GM12878 (cell line): ENCODE data around the gene FBXW7. TPM values are rescaled to one million over a fixed set of nuclear protein-coding genes. Genes with fewer than 3 reads are reported as not detected.
A peak's percentile ranks its signal among the peaks of the same experiment; 100 is the strongest.

Experiments
- ATAC-seq: fragments of 200-7000 bp; cut with Tn5 transposase; 3 replicates; pipeline ENCODE4 v1.9.1; 2020; ENCODE audit warnings: mild to moderate bottlenecking, moderate library complexity
- BruUV-seq: library from RNA; stranded (reverse); fragments of 400-500 nt; replicated peaks from 2 replicates; lab custom pipeline; 2021; lab: Mats Ljungman, UMichigan
- CTCF ChIA-PET: fragments of 300-600 bp; sonication (Branson Sonifier 250); formaldehyde crosslinking; extraction: SDS; loops from one replicate; lab custom pipeline; 2021; ENCODE audit warnings: inconsistent platforms; lab: Yijun Ruan, JAX
- POLR2A ChIA-PET: fragments of 350-600 bp; formaldehyde crosslinking; extraction: SDS; loops from one replicate; lab custom pipeline; 2021; ENCODE audit warnings: inconsistent platforms; lab: Charles Lee
- RAD21 ChIA-PET: fragments of 300-600 bp; sonication (Branson Sonifier 250); formaldehyde crosslinking; loops from one replicate; lab custom pipeline; 2023; ENCODE audit warnings: antibody characterized with exemption; ENCODE audit not compliant: unreplicated experiment; lab: Charles Lee
- SMC1A ChIA-PET: fragments of 300-600 bp; sonication (Branson Sonifier 250); formaldehyde crosslinking; loops from one replicate; lab custom pipeline; 2023; ENCODE audit not compliant: unreplicated experiment, uncharacterized antibody; lab: Charles Lee
- DNase-seq: peaks from one replicate; pipeline ENCODE4 v3.0.0-alpha.2; 2011; ENCODE audit warnings: low read depth, low spot score
- FAIRE-seq: peaks from 3 replicates; lab custom pipeline; 2011; peaks lifted over from hg19 to GRCh38; lab: Jason Lieb, UNC
- H2AFZ ChIP-seq: 2 replicates; pipeline ENCODE4 v1.6.0; 2011; ENCODE audit warnings: low read depth, low read length, control low read depth; ENCODE audit not compliant: control insufficient read depth
- H3K27ac ChIP-seq: 2 replicates; pipeline ENCODE4 v1.5.1; 2011; ENCODE audit warnings: control low read depth; ENCODE audit not compliant: control insufficient read depth, insufficient read depth
- H3K27me3 ChIP-seq, 2 experiments: replicated peaks in 1 of 2; 2 replicates each; pipeline versions ENCODE4 v1.6.0 to v1.6.1; 2011; ENCODE audit warnings: low read length in 1 of 2; ENCODE audit not compliant: control insufficient read depth in 2 of 2, insufficient read depth in 2 of 2
- H3K36me3 ChIP-seq, 2 experiments: 2 replicates each; pipeline ENCODE4 v1.5.1; 2011; ENCODE audit warnings: low read length in 1 of 2; ENCODE audit not compliant: control insufficient read depth in 2 of 2, insufficient read depth in 2 of 2
- H3K4me1 ChIP-seq: 2 replicates; pipeline ENCODE4 v1.6.1; 2011; ENCODE audit warnings: mild to moderate bottlenecking, low read length, moderate library complexity, mixed read lengths; ENCODE audit not compliant: control insufficient read depth, insufficient read depth
- H3K4me2 ChIP-seq: 2 replicates; pipeline ENCODE4 v1.6.0; 2011; ENCODE audit warnings: control low read depth; ENCODE audit not compliant: control insufficient read depth, insufficient read depth
- H3K4me3 ChIP-seq: fragments of 200-600 bp; sonication (generic); 2 replicates; pipeline ENCODE4 v1.5.1; 2016
- H3K79me2 ChIP-seq: 2 replicates; pipeline ENCODE4 v1.6.0; 2011; ENCODE audit warnings: low read length; ENCODE audit not compliant: control insufficient read depth, insufficient read depth
- H3K9ac ChIP-seq: 2 replicates; pipeline ENCODE4 v1.8.0; 2011; ENCODE audit warnings: low read length, control low read depth, mixed read lengths; ENCODE audit not compliant: control insufficient read depth, insufficient read depth
- H3K9me3 ChIP-seq: replicated peaks from 3 replicates; pipeline ENCODE4 v1.5.1; 2011; ENCODE audit warnings: mild to moderate bottlenecking, low read length; ENCODE audit not compliant: control insufficient read depth, insufficient read depth
- H4K20me1 ChIP-seq: 2 replicates; pipeline ENCODE4 v1.6.0; 2011; ENCODE audit not compliant: control insufficient read depth, insufficient read depth
- ATF7 ChIP-seq: fragments of 450-650 bp; IDR thresholded peaks from 2 replicates; pipeline ENCODE4 v1.6.1; 2016; ENCODE audit warnings: low read depth, mild to moderate bottlenecking
- BCL11A ChIP-seq: IDR thresholded peaks from 2 replicates; pipeline ENCODE4 v1.6.1; 2011; ENCODE audit warnings: low read depth, low read length
- CTCF ChIP-seq, 3 experiments: IDR thresholded peaks in 2 of 3; conservative IDR thresholded peaks in 1 of 3; 2 replicates each; pipeline ENCODE4 v1.5.1; 2011; ENCODE audit warnings: low read depth in 3 of 3, low read length in 3 of 3, mild to moderate bottlenecking in 3 of 3, control low read depth in 2 of 3, moderate library complexity in 2 of 3, inconsistent platforms in 1 of 3, mixed read lengths in 1 of 3; ENCODE audit not compliant: control insufficient read depth in 2 of 3, insufficient read depth in 1 of 3; ENCODE audit errors: extremely low read depth in 1 of 3
- FOS ChIP-seq: IDR thresholded peaks from 3 replicates; pipeline ENCODE4 v1.6.1; 2011; ENCODE audit warnings: borderline replicate concordance; ENCODE audit not compliant: insufficient read length; ENCODE audit errors: extremely low read depth
- IKZF1 ChIP-seq: fragments of 450-650 bp; conservative IDR thresholded peaks from 2 replicates; pipeline ENCODE4 v1.6.1; 2017; ENCODE audit warnings: antibody characterized with exemption, mild to moderate bottlenecking
- RELB ChIP-seq: fragments of 450-650 bp; IDR thresholded peaks from 2 replicates; pipeline ENCODE4 v1.6.1; 2017; ENCODE audit warnings: low read depth, mild to moderate bottlenecking, moderate library complexity
- SREBF2 ChIP-seq: IDR thresholded peaks from 2 replicates; pipeline ENCODE4 v1.6.1; 2012; ENCODE audit warnings: mild to moderate bottlenecking, low read length
- SUZ12 ChIP-seq: fragments of 200-600 bp; sonication (generic); IDR thresholded peaks from one replicate; pipeline ENCODE4 v1.6.1; 2018; ENCODE audit warnings: antibody characterized with exemption, mild to moderate bottlenecking; ENCODE audit not compliant: unreplicated experiment
- ZNF207 ChIP-seq: fragments of 450-650 bp; IDR thresholded peaks from 2 replicates; pipeline ENCODE4 v1.6.1; 2014; ENCODE audit warnings: antibody characterized with exemption, mild to moderate bottlenecking, borderline replicate concordance
- WGBS: methylation state at CpG from one replicate; pipeline ENCODE4 v1.1.6; 2016; ENCODE audit warnings: low lambda C conversion rate; ENCODE audit not compliant: insufficient replicate concordance, insufficient coverage; ENCODE audit errors: missing lambda C conversion rate; 5-methylcytosine and 5-hydroxymethylcytosine counted together
- in situ Hi-C: fragments of 300-500 bp; cut with MboI; formaldehyde crosslinking; loops from 9 replicates; pipeline ENCODE4 v1.14.3; 2018; ENCODE audit warnings: mixed read lengths
- intact Hi-C: fragments of 100-400 bp; cut with micrococcal nuclease; formaldehyde crosslinking; loops from one replicate; pipeline ENCODE4 v1.14.2; 2022; ENCODE audit not compliant: unreplicated experiment
- polyA plus RNA-seq, 11 experiments: library from polyadenylated mRNA; depleted of rRNA in 4 of 11; unstranded in 6 of 11; stranded (reverse) in 5 of 11; fragments of >200 nt; fragmentation: Nextera tagmentation in 4 of 11; fragmentation: Illumina TruSeq in 1 of 11; extraction: Ambion mirVana in 4 of 11; extraction: Trizol in 1 of 11; gene quantifications; 1 replicate in 1 of 11; 2 replicates in 10 of 11; pipeline versions ENCODE4 v1.2.1 to v1.2.3, GENCODE V29; 2011 to 2016; ENCODE audit warnings: inconsistent platforms in 2 of 11, missing spikeins in 2 of 11, low read depth in 1 of 11
- total RNA-seq, 4 experiments: library from RNA; depleted of rRNA in 3 of 4; stranded (reverse); fragments of >200 nt in 3 of 4; fragmentation: Illumina TruSeq in 1 of 4; extraction: Trizol in 1 of 4; gene quantifications; 2 replicates each; pipeline versions ENCODE4 v1.2.1 to v1.2.3, GENCODE V29; 2013 to 2021

Gene FBXW7
- total and polyA plus RNA-seq, 10 of the 15 experiments (the other 5 are each of a cell fraction or from before 2014, with no cell fraction given): 35.8 to 118 (median 47.2) TPM

- H3K79me2 ChIP-seq: peaks cover 26% of the 10 kb centered on the region
- WGBS: 95% methylated on average over 2 of the region's 2 CpGs
- in situ Hi-C loops: no loop called here
Observed at GRCh38 chr4:152431784-152432183, 104.1 kb downstream of the FBXW7 start.

More at GRCh38 chr4:152431784-152432183, 104.1 kb downstream of the FBXW7 start:
- no peak for FAIRE-seq
- no peak overlapping the region for H2AFZ ChIP-seq
- H3K27ac ChIP-seq: no peak overlapping the region
- ChIA-PET POLR2A (no interaction called here), SMC1A (interaction anchor here (0.8 to 2.0 kb wide), 5 partner anchors 15 to 23 kb away, joined by 3 to 7 read pairs (median 4); no protein-coding TSS in a partner anchor), CTCF (interaction anchor here (0.6 to 0.9 kb wide), 2 partner anchors 25 to 210 kb away, joined by 3 read pairs; no protein-coding TSS in a partner anchor), RAD21 (interaction anchor here (0.6 kb wide), 1 partner anchor 25 kb away, joined by 3 read pairs; no protein-coding TSS in a partner anchor)
- H3K36me3 ChIP-seq: peaks cover 0 to 20% of the 10 kb centered on the region in 2 experiments; a peak in 2 of 4 replicates
- H3K4me3 ChIP-seq: no peak overlapping the region
- no peak for DNase-seq
- H3K9ac ChIP-seq: no peak overlapping the region
- no TSS peak for BruUV-seq
- TF ChIP-seq IKZF1: no peak
- TF ChIP-seq ZNF207: no peak
- no peak for TF ChIP-seq RELB
- TF ChIP-seq SUZ12: no peak
- no peak for TF ChIP-seq BCL11A
- TF ChIP-seq ATF7: no peak
- TF ChIP-seq CTCF (IDR thresholded peaks at IDR 0.05 in 2 of 3, conservative IDR thresholded peaks at IDR 0.05 in 1 of 3; ENCODE audit: control insufficient read depth in 2 of 3, extremely low read depth in 1 of 3, insufficient read depth in 1 of 3, low read depth in 3 of 3, low read length in 3 of 3): no peak
- TF ChIP-seq SREBF2: no peak
- TF ChIP-seq FOS: no peak
- H4K20me1 ChIP-seq: no peaks in the 10 kb centered on the region
- peaks cover 3% of the 10 kb centered on the region; the same call in 2 of the 3 replicates for H3K9me3 ChIP-seq
- peaks cover 8% of the 10 kb centered on the region for H3K4me1 ChIP-seq
- H3K27me3 ChIP-seq: no peaks in the 10 kb centered on the region
- H3K4me2 ChIP-seq: no peak overlapping the region
- intact Hi-C loops: no loop called here
- ATAC-seq: peak; percentile 23; the same call in 2 of the 3 replicates
